Muscle of back (tissue), 11 donors: ENCODE data around the gene SIRT3. TPM values are rescaled to one million over a fixed set of nuclear protein-coding genes. Genes with fewer than 3 reads are reported as not detected.

Experiments
- DNase-seq, 3 donors: peaks; one replicate each; pipeline versions ENCODE4 v3.0.0 to v3.0.0-alpha.2; 2013
- polyA plus RNA-seq, 10 donors: library from polyadenylated mRNA; unstranded; fragments of 120-200 nt; gene quantifications; one replicate each; pipeline ENCODE4 v1.2.1, GENCODE V29; 2013; ENCODE audit not compliant: insufficient read length in 10 of 10

Gene SIRT3
- polyA plus RNA-seq, 10 donors, result 17.8 to 26.1 (median 19.9) TPM

GRCh38 chr11:217704-218103 is 18.4 kb downstream of the SIRT3 start:
- no peak for DNase-seq

- DNase-seq, result no peak
Observed at GRCh38 chr11:216081-216974, 19.8 kb downstream of the SIRT3 start.

DNA sequence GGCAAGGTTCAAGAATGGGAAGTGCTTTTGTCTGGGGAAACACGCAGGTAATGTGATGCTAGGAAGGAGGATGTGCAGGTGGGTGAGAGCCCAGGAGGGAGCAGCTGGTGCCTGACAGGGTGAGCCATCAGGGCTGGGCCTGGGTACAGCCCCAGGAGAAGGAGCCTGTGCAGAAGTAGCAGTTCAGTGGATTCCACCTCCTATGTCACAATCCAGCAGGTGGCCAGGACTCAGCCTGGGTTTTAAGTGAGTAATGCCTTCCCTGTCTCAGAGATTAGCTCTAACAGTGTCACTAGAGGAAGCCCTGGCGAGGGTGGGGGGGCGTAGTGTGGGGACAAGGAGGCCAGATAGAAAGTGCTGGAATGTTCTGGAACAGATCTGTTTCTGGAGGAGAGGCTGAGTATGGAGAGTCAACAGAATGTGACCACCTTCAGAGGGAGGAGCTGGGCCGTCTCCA is 20.5 kb downstream of the SIRT3 start:
- no peak for DNase-seq

DNA sequence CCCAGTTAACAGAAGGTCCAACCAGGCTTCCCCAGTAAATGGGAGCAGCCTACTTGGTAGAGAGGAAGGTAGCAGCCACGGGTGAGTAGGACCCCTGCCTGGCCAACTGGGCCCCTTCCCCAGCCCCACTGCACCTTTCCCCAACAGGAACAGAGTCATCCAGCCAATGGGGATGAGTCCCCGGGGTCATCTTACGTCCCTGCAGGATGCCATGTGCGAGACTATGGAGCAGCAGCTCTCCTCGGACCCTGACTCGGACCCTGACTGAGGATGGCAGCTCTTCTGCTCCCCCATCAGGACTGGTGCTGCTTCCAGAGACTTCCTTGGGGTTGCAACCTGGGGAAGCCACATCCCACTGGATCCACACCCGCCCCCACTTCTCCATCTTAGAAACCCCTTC is 22.1 kb downstream of the SIRT3 start:
- DNase-seq, result no peak

- DNase-seq, result no peak
Observed at GRCh38 chr11:213111-213510, 23.0 kb downstream of the SIRT3 start.

- no peak for DNase-seq
Observed at GRCh38 chr11:212150-213100, 23.7 kb downstream of the SIRT3 start.

DNA sequence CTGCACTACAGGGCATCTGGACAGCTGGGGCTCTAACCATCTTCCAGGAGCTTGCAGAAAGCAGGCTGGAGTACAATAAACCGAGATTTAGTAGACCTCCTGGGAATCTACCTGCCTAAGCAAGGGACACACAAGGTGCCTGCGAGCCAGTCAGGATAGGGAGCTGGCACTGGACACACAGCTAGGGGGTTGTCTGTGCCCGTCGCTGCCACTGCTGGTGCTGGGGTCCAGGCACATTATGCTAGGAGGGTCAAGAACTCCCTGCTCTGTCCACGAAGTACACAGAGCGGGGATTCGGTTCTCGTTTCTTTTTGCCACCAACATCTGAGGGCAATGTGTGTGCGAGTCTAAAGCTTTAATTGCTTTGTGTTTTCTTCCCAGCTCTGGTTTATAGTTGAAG is 24.4 kb downstream of the SIRT3 start:
- no peak for DNase-seq

GRCh38 chr11:211295-211694 is 24.8 kb downstream of the SIRT3 start:
- no peak for DNase-seq

- DNase-seq, result no peak
Observed at GRCh38 chr11:210803-211180, 25.4 kb downstream of the SIRT3 start.

DNA sequence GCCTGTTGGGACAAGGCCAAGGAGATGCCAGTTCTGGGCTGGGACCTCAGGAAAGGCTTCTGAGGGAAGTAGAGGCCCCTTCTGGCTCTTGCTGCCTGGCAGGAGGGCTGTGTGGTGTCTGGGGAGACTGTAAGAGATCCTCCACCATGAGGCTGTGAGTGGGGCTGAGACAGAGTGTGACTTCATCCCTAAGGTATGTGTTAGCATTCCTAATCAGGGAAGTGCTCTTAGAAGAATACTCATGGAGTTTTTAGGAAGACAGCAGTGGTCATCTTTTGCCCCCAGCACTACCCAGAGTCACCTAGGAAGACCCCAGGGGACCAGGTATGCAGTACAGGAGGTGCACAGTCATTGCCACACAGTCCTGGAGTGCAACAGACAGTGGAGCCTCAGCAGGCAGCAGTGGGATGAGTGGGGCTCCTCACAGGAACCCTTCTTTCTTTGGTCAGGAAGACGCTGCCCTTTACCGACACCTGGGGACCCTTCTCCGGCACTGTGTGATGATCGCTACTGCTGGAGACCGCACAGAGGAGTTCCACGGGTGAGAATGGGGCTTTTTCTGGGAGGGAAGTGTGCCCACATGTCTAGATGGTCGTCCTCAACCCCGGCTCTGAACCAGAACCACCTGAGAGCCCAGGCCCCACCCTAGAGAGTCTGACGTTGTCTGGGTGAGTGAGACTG is 25.9 kb downstream of the SIRT3 start:
- DNase-seq, result peak in 2 of 3 donors; percentile 4 to 43

DNA sequence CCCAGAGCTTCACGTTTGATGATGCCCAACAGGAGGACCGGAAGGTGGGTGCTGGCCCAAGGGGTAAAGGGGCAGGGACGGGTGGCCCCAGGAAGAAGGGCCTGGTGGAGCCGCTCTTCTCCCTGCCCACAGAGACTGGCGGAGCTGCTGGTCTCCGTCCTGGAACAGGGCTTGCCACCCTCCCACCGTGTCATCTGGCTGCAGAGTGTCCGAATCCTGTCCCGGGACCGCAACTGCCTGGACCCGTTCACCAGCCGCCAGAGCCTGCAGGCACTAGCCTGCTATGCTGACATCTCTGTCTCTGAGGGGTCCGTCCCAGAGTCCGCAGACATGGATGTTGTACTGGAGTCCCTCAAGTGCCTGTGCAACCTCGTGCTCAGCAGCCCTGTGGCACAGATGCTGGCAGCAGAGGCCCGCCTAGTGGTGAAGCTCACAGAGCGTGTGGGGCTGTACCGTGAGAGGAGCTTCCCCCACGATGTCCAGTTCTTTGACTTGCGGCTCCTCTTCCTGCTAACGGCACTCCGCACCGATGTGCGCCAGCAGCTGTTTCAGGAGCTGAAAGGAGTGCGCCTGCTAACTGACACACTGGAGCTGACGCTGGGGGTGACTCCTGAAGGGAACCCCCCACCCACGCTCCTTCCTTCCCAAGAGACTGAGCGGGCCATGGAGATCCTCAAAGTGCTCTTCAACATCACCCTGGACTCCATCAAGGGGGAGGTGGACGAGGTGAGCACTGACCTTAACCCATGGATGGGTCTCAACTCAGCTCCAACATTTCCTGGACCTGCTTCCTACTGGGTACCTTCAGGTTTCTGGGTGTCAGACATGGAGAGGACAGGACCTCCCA is 26.6 kb downstream of the SIRT3 start:
- peak in 1 of 3 donors; percentile 11 for DNase-seq

- no peak for DNase-seq
Observed at GRCh38 chr11:208917-209260, 27.3 kb downstream of the SIRT3 start.

DNA sequence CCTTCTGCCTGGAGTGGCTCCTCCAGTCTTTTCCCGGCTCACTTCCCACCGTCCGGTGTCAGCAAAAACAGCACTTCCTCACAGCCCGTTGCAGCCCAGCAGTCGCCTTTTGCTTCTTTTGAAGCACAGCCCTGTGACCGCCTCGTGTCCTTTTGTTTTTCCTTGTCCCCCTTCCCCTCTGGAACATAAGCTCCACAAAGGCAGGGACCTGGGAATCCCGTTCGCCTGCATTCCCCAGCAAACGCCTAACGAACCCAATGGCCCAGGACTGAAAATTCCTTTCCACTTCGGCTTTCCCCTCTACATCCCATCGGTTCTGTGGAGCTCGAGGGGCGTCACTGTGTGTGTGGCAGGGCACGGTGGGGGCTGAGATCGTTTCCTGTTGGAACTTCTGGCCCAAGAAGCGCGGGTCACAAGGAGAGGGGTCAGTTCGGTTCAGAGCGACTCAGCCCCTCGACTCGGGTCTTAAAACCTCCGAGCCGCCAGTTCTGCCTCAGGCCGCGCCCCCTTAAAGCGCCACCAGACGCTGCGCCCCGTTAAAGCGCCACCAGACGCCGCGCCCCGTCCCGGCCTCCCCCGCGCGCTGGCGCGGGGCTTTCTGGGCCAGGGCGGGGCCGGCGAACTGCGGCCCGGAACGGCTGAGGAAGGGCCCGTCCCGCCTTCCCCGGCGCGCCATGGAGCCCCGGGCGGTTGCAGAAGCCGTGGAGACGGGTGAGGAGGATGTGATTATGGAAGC is 27.8 kb downstream of the SIRT3 start:
- DNase-seq, result peak; percentile 73 to 94 (median 90)

- DNase-seq, result peak in 1 of 3 donors; percentile 32
Observed at GRCh38 chr11:207863-208180, 28.3 kb downstream of the SIRT3 start.

GRCh38 chr11:207208-207862 is 28.8 kb downstream of the SIRT3 start, which contains the start of the genes BET1L and RIC8A:
BET1L (minus strand) TSS chr11:207399; CDS start chr11:207321, 78 bp downstream.
RIC8A (plus strand) TSS chr11:207708; CDS start chr11:208855, 1,147 bp downstream.
- peak; percentile 96 to 98 (median 98) for DNase-seq

GRCh38 chr11:206526-207207 is 29.5 kb downstream of the SIRT3 start:
- no peak for DNase-seq

- no peak for DNase-seq
Observed at GRCh38 chr11:206002-206384, 30.1 kb downstream of the SIRT3 start.

GRCh38 chr11:205221-206001 is 30.7 kb downstream of the SIRT3 start:
- DNase-seq, result no peak
